ENCODE measurements around the gene CDC37L1. TPM values are rescaled to one million over a fixed set of nuclear protein-coding genes. Genes with fewer than 3 reads are reported as not detected.

The CDC37L1 gene
- total and polyA plus RNA-seq, 10 donors = 5.3 to 21.2 (median 12.5) TPM

- Histone ChIP-seq H3K9me3 (no peaks in the 10 kb centered on the region), H3K27me3 (replicated peaks in 1 of 7) (no peaks in the 10 kb centered on the region), H3K36me3 (peaks cover 0 to 97% (median 39%) of the 10 kb centered on the region in 6 donors), H3K4me3 (no peak overlapping the region), H3K4me1 (no peaks in the 10 kb centered on the region), H3K27ac (no peak overlapping the region)
- intact Hi-C loops (cut with DNase I; ENCODE audit: low total_unique reads) = no loop called here
- no peak for DNase-seq
- TF ChIP-seq POLR2AphosphoS5 (IDR thresholded peaks at IDR 0.05) (no peak), POLR2A (IDR thresholded peaks at IDR 0.05) (no peak)
- TF ChIP-seq, protein P1, sequence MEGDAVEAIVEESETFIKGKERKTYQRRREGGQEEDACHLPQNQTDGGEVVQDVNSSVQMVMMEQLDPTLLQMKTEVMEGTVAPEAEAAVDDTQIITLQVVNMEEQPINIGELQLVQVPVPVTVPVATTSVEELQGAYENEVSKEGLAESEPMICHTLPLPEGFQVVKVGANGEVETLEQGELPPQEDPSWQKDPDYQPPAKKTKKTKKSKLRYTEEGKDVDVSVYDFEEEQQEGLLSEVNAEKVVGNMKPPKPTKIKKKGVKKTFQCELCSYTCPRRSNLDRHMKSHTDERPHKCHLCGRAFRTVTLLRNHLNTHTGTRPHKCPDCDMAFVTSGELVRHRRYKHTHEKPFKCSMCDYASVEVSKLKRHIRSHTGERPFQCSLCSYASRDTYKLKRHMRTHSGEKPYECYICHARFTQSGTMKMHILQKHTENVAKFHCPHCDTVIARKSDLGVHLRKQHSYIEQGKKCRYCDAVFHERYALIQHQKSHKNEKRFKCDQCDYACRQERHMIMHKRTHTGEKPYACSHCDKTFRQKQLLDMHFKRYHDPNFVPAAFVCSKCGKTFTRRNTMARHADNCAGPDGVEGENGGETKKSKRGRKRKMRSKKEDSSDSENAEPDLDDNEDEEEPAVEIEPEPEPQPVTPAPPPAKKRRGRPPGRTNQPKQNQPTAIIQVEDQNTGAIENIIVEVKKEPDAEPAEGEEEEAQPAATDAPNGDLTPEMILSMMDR (IDR thresholded peaks at IDR 0.05 in 8 of 11, conservative IDR thresholded peaks at IDR 0.05 in 3 of 11) = no peak
- WGBS, 5 donors = 85 to 93% (median 90%) methylated on average over 2 of the region's 2 CpGs
Observed at GRCh38 chr9:4700932-4701331, 21.6 kb downstream of the CDC37L1 start.

DNA sequence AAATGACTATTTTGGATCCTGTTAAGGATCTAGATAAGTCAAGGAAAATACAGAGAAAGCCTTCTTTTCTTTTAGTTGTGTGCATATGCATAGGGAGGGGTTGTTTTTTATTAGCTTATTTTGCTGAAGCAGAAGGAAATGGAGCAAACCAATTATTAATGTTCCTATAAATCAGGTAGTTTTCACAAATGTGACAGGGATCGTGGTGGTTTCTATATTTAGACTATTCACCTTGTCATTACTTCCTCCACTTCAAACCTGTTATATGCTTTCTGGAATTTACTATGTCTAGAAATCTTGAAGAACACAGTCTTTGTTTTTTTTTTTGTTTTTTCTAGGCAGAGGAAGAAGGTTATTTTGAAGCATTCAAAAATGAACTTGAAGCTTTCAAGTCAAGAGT is 22.2 kb downstream of the CDC37L1 start:
- Histone ChIP-seq H3K36me3 (peaks cover 0 to 97% (median 40%) of the 10 kb centered on the region in 6 donors), H3K4me3 (no peak overlapping the region), H3K9me3 (no peaks in the 10 kb centered on the region), H3K4me1 (no peaks in the 10 kb centered on the region), H3K27me3 (replicated peaks in 1 of 7) (no peaks in the 10 kb centered on the region), H3K27ac (no peak overlapping the region)
- intact Hi-C loops (cut with DNase I; ENCODE audit: low total_unique reads) = no loop called here
- no peak for DNase-seq
- 23 to 53% (median 33%) methylated on average over 1 of the region's 1 CpG for WGBS, 5 donors
- TF ChIP-seq, protein P1 (IDR thresholded peaks at IDR 0.05 in 8 of 11, conservative IDR thresholded peaks at IDR 0.05 in 3 of 11) = no peak
- TF ChIP-seq POLR2AphosphoS5 (IDR thresholded peaks at IDR 0.05) = no peak
- TF ChIP-seq POLR2A (IDR thresholded peaks at IDR 0.05) = no peak

- 90 to 98% (median 97%) methylated on average over 2 of the region's 2 CpGs for WGBS, 5 donors
- peaks cover 0 to 93% (median 28%) of the 10 kb centered on the region in 6 donors for H3K36me3 ChIP-seq
Observed at GRCh38 chr9:4704129-4704528, 24.8 kb downstream of the CDC37L1 start.

GRCh38 chr9:4706021-4706420 is 26.7 kb downstream of the CDC37L1 start:
- Histone ChIP-seq H3K27me3 (replicated peaks in 1 of 7) (no peaks in the 10 kb centered on the region), H3K4me1 (no peaks in the 10 kb centered on the region), H3K27ac (no peak overlapping the region), H3K9me3 (no peaks in the 10 kb centered on the region), H3K4me3 (no peak overlapping the region), H3K36me3 (peaks cover 0 to 93% (median 19%) of the 10 kb centered on the region in 6 donors)
- no peak for DNase-seq
- intact Hi-C loops (cut with DNase I; ENCODE audit: low total_unique reads) = no loop called here
- TF ChIP-seq, protein P1 (IDR thresholded peaks at IDR 0.05 in 8 of 11, conservative IDR thresholded peaks at IDR 0.05 in 3 of 11) = no peak
- WGBS, 5 donors = 60 to 88% (median 70%) methylated on average over 2 of the region's 2 CpGs

More at GRCh38 chr9:4704129-4704528, 24.8 kb downstream of the CDC37L1 start:
- Histone ChIP-seq H3K4me1 (no peaks in the 10 kb centered on the region), H3K4me3 (no peak overlapping the region), H3K9me3 (no peaks in the 10 kb centered on the region), H3K27me3 (replicated peaks in 1 of 7) (no peaks in the 10 kb centered on the region), H3K27ac (no peak overlapping the region)
- intact Hi-C loops (cut with DNase I; ENCODE audit: low total_unique reads) = no loop called here
- no peak for TF ChIP-seq POLR2A (IDR thresholded peaks at IDR 0.05)
- TF ChIP-seq, protein P1 (IDR thresholded peaks at IDR 0.05 in 8 of 11, conservative IDR thresholded peaks at IDR 0.05 in 3 of 11) = no peak
- TF ChIP-seq POLR2AphosphoS5 (IDR thresholded peaks at IDR 0.05) = no peak
- no peak for DNase-seq

Measured in spleen (tissue), 11 donors.